ENCODE measurements around the gene CXCL16.

DNA sequence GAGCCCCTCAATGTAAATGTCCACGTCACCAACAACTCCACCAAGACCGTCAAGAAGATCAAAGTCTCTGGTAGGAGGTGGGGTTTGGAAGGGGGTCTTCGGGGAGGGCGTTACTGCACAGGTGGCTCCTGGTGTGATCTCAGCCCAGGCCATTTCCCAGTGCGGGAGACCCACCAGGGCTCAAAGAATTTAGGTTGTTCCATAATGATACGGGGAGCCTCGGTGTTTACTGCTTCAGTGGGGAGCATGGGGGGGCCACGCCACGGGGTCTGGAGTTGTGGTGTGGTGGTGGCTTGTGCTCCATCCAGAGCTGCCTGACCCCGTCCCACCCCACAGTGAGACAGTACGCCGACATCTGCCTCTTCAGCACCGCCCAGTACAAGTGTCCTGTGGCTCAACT, 21.5 kb downstream of the CXCL16 start:
- TF ChIP-seq CTCF (IDR thresholded peaks at IDR 0.05), result no peak
- TF ChIP-seq POLR2A (IDR thresholded peaks at IDR 0.05), result no peak
